Loucy (cell line): Measurements from ENCODE around the gene PRDM11.

ENCODE experiments used
- CTCF ChIP-seq: fragments of 200-600 bp; sonication (generic); conservative IDR thresholded peaks from 2 replicates; pipeline ENCODE4 v1.5.1; 2014; ENCODE audit warnings: mild to moderate bottlenecking, antibody characterized with exemption, low read length
- EZH2phosphoT487 ChIP-seq: fragments of 200-600 bp; IDR thresholded peaks from 2 replicates; pipeline ENCODE4 v1.6.1; 2018; ENCODE audit warnings: antibody characterized with exemption, mild to moderate bottlenecking, moderate library complexity, borderline replicate concordance

DNA sequence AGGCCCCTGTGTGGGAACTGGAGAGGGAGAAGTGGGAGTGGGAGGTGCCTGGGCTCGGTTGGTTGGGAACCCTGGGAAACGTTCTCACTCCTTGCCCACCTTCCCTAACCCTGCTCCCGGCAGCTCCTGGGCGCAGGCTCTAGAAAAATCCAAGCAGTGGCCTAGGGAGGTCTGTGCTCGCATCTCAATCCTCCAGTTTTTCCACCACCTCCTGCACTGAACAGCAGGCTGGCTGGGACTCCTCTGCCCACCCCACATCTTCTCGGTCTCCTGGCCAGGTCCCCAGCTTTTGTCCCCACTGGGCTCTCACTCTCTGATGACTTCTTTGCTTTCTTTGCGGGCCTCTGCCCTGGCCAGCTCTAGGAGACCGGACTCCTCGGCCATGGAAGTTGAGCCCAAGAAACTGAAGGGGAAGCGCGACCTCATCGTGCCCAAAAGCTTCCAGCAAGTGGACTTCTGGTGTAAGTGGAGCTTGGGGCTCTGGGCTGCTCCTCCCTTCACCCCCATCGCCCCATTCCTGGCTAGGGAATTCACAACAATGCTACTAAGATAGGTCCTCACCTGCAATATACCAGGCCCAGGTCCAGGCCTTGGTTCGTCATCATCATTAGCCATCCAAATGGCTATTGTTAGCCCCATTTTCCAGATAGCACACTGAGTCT is 35.6 kb downstream of the PRDM11 start:
- TF ChIP-seq CTCF (no peak), EZH2phosphoT487 (no peak)
